HG03159 (cell line): ENCODE data around the gene NELFA.

Source experiments
- ATAC-seq: cut with Tn5 transposase; IDR thresholded peaks from one replicate; pipeline ENCODE4 v1.9.1; 2021; ENCODE audit warnings: mild to moderate bottlenecking, moderate library complexity; ENCODE audit not compliant: unreplicated experiment

NELFA gene

GRCh38 chr4:1983053-1983845 is 25.5 kb downstream of the NELFA start:
- ATAC-seq = no peak

GRCh38 chr4:1982124-1983052 is 26.4 kb downstream of the NELFA start:
- ATAC-seq = no peak

DNA sequence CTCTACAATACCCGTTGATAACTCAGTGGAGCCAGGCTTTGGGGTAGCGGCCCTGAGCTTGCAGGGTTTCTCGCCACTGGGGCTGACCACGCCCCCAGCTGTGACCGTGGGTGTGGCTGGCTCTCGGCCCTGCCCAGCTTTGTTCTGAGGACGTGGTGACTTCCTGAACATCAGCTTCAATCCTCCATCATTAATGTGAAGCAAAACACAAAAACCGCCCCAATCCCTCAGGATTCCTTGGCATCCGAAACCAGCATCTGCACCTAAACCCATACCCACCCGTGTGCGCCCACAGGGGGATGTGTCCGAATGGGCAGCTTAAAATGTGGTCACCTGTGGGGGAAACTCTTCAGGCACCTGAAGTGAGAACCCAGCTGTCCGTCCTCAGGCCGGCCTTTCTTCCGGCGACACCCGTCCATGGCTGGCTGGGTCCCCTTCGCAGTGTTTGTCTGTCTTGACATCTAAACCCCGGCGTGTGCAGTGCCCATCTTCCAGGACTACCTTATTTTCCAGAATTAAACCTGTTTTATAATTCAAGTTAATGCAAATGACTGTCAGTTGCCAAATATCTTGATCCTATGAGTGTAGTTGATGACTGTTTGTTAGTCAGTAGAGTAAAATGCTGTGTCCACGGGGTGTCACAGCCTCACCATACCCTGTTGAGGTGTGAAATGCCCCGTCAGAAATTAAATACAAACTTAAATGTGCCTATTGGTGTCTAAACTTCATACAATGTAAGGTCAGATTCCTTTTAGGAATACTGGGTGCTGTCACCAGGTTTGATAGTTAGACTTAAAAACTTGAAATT is 27.3 kb downstream of the NELFA start:
- no peak for ATAC-seq

DNA sequence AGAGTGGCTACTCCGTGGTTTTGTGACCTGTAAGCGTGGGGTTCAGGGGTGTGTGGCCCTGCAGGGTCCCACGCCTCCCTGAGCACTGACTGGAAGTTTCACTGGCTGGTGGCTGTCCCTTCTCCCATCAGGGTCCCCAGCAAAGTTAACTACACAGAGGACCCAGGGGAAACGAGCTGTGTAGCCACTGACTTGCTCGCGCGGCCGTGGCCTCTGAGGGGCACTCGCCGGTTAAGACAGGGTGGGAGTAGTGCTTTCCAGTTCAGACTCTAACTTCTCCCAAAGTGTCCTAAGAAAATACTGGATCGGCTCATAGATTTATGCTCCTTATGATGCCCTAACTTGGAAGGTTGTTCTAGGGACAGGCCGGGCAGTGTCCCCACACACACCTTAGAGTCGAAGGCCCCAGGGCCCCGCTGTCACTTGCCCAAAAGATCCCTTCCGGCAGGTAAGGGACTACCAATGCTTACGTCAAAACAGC is 28.2 kb downstream of the NELFA start:
- no peak for ATAC-seq

GRCh38 chr4:1979477-1980196 is 29.1 kb downstream of the NELFA start:
- ATAC-seq = no peak

DNA sequence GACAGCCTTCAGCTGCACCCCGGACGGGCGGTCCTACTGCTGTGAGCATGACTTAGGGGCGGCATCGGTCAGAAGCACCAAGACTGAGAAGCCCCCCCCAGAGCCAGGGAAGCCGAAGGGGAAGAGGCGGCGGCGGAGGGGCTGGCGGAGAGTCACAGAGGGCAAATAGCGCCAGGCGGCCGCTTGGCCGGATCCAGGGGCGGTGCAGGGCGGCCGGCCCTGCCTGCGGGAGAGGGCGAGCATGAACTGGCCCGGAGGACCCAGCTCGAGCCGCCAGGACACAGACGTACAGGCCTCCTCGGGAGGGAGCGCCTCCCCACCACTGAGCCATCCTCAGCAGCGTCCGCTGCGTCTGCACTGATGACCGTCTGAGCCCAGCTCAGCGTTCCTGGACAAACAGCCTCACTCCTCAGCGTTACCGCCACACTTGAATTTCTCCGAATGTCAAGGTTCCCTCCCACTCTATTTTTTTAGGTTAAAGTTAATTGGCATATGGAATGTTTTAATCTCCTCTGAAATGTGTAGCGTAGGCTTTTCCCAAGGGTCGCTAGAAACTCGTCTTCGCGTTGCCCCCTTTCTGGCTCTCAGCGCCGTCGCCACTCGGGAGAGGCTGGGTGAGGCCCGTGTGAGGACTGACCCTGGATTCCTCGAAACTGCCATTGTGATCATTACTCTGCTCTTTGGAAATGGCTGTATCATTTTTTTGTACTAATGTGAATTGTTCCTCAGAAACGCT is 29.9 kb downstream of the NELFA start:
- no peak for ATAC-seq

GRCh38 chr4:1978226-1978625 is 30.5 kb downstream of the NELFA start:
- ATAC-seq = no peak

GRCh38 chr4:1976416-1977352 is 32.1 kb downstream of the NELFA start:
- no peak for ATAC-seq

DNA sequence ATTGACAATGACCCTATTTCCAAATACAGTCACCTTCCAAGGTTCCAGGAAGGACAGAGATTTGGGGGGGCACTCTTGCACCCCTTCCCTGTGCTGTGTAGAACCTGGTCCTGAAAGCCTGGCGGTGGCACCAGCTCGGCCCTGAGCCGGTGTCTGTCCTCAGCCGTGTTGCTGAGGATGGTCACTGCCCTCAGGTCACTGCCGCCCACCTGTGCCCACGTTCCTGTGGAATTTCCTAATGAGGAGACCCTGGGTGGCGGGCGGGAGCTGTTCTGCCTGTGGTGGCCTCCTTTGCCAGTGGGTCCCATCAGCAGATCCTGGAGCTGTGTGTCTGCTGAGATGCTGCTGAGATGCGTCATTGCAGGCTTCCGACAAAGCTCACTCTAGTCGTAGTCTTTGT is 32.9 kb downstream of the NELFA start:
- ATAC-seq = no peak

GRCh38 chr4:1975391-1975801 is 33.4 kb downstream of the NELFA start:
- no peak for ATAC-seq

DNA sequence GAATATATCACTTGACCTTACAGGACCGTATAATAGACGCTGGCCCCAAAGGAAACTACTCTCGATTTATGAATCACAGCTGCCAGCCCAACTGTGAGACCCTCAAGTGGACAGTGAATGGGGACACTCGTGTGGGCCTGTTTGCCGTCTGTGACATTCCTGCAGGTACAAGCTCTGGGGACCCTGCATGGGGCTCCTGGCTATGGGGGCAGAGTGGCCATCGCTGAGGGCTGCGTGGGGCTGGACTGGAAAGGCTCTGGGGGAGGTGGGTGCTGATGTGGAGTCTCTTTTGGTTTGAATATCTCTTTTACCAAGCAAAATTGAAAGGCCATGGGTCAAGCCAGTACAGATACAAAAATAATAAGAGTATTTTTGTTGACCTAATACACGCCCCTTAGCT is 33.9 kb downstream of the NELFA start:
- ATAC-seq = no peak

GRCh38 chr4:1973661-1974060 is 35.1 kb downstream of the NELFA start:
- no peak for ATAC-seq

GRCh38 chr4:1973218-1973617 is 35.6 kb downstream of the NELFA start:
- ATAC-seq = no peak

- ATAC-seq = no peak
Measured at GRCh38 chr4:1972414-1972813, 36.4 kb downstream of the NELFA start.

DNA sequence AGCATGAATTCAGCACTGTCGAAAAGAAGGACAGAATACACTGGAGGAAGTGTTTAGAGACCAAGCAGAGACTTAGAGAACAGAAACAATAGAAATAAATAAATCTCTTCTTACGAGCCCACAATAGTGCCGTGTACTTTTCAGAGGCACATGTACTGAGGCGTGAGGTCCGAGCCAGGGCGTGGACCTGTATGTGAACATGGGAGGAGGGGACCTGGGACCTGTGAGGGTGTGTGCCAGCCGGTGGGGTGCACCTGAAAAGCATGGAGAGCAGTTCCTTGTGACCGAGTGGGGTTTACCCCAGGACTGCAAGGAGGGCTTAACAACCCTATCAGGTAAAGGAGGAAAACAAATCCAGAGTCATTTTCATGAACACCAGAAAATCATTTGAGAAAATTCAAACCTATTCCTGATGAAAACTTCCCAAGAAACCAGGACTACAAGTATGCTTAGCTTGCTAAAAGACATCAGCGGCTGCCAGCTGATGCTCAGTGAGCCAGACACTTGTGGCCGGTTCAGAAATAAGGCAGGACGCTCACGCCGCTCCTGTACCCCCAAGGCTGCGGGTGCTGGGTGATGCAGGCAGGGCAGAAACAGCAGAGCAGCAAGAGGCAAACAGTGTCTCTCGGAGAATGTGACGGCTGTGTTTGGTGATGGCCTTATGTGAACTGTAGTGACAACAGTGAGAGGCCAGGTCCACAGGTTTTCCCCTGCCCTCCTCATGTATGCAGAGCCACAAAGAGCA is 37.1 kb downstream of the NELFA start:
- no peak for ATAC-seq

- no peak for ATAC-seq
Measured at GRCh38 chr4:1970926-1971325, 37.8 kb downstream of the NELFA start.

- no peak for ATAC-seq
Measured at GRCh38 chr4:1969928-1970723, 38.6 kb downstream of the NELFA start.
